Ramos (cell line): ENCODE results near the gene MAPK8.

ENCODE experiments used
- in situ Hi-C: fragments of 300-500 bp; cut with MboI; formaldehyde crosslinking; loops from one replicate; pipeline ENCODE4 v1.14.3; 2022; ENCODE audit warnings: low sequenced_read_pairs; ENCODE audit not compliant: unreplicated experiment

MAPK8 gene

GRCh38 chr10:48290286-48290685, 16.2 kb upstream of the MAPK8 start:
- in situ Hi-C loops, result no loop called here

- in situ Hi-C loops, result no loop called here
Measured at GRCh38 chr10:48291190-48291589, 15.3 kb upstream of the MAPK8 start.

GRCh38 chr10:48292616-48293015, 13.9 kb upstream of the MAPK8 start:
- in situ Hi-C loops, result no loop called here

- in situ Hi-C loops, result no loop called here
Measured at GRCh38 chr10:48294431-48294830, 12.0 kb upstream of the MAPK8 start.

GRCh38 chr10:48296576-48297098, 9.8 kb upstream of the MAPK8 start:
- in situ Hi-C loops, result no loop called here

GRCh38 chr10:48299066-48299465, 7.4 kb upstream of the MAPK8 start:
- in situ Hi-C loops, result no loop called here

GRCh38 chr10:48299692-48300091, 6.8 kb upstream of the MAPK8 start:
- in situ Hi-C loops, result no loop called here

GRCh38 chr10:48300556-48300955, 5.9 kb upstream of the MAPK8 start:
- in situ Hi-C loops, result no loop called here

GRCh38 chr10:48302515-48303476, 3.7 kb upstream of the MAPK8 start:
- in situ Hi-C loops, result no loop called here

GRCh38 chr10:48305905-48306264, 592 bp upstream of the MAPK8 start:
- in situ Hi-C loops, result no loop called here

GRCh38 chr10:48306870-48307710, 613 bp downstream of the MAPK8 start:
- in situ Hi-C loops, result no loop called here

GRCh38 chr10:48307711-48308018, 1.2 kb downstream of the MAPK8 start:
- in situ Hi-C loops, result no loop called here

- in situ Hi-C loops, result no loop called here
Measured at GRCh38 chr10:48309711-48310226, 3.3 kb downstream of the MAPK8 start.

- in situ Hi-C loops, result no loop called here
Measured at GRCh38 chr10:48314107-48314506, 7.6 kb downstream of the MAPK8 start.

GRCh38 chr10:48316236-48316635, 9.8 kb downstream of the MAPK8 start:
- in situ Hi-C loops, result no loop called here

GRCh38 chr10:48317321-48317990, 11.0 kb downstream of the MAPK8 start:
- in situ Hi-C loops, result no loop called here

- in situ Hi-C loops, result no loop called here
Measured at GRCh38 chr10:48322017-48322416, 15.5 kb downstream of the MAPK8 start.

GRCh38 chr10:48324580-48324979, 18.1 kb downstream of the MAPK8 start:
- in situ Hi-C loops, result no loop called here

GRCh38 chr10:48330269-48330668, 23.8 kb downstream of the MAPK8 start:
- in situ Hi-C loops, result no loop called here

- in situ Hi-C loops, result no loop called here
Measured at GRCh38 chr10:48331436-48331835, 25.0 kb downstream of the MAPK8 start.
